A673 (cell line): ENCODE results near the gene PTBP1.

Experiments
- CTCF ChIP-seq: fragments of 300-800, 200-600 bp; sonication (generic); conservative IDR thresholded peaks from 2 replicates; pipeline ENCODE4 v1.5.1; 2017; ENCODE audit warnings: low read depth, mild to moderate bottlenecking, antibody characterized with exemption, low read length, moderate library complexity, mixed read lengths
- EZH2 ChIP-seq: fragments of 200-600 bp; sonication (generic); IDR thresholded peaks from 2 replicates; pipeline ENCODE4 v1.6.1; 2017; ENCODE audit warnings: borderline replicate concordance, low read depth, mild to moderate bottlenecking, mixed read lengths, antibody characterized with exemption, low read length; ENCODE audit not compliant: poor library complexity, severe bottlenecking

DNA sequence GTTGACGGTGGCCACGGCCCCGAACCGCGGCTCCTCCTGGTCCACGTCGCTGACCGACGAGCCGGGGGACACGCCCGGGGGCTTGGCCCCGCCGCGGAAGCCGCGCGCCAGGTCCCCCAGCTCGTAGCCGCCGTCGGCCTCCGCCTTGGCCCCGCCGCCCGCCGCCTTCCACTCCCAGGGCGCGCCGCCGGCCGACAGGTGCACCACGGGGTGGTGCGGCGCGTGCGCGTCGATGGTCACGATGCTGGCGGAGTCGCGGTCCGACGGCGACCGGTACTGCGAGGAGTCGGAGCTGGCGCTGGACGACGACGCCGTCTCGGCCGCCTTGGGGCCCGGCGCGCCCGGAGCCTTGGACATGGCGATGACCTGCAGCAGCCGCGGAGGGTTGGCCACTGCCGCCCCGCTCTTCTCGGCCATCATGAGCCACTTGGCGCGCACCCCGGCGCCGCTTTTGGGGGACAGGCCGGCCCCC, 15.5 kb downstream of the PTBP1 start:
- TF ChIP-seq CTCF (no peak), EZH2 (no peak)
